ENCODE data around the gene TLE6.
A peak's percentile ranks its signal among the peaks of the same experiment; 100 is the strongest.
"Not testable (repeated sequence)": the region's sequence is repeated elsewhere in the genome, so short reads cannot be mapped to it uniquely, and the experiment has no call there.

TLE6 gene

GRCh38 chr19:3028305-3029064 is 51.1 kb downstream of the TLE6 start:
- WGBS, 2 experiments (ENCODE audit: insufficient coverage in 2 of 2) = 0 to 2% methylated on average over 9 to 10 of the region's 40 CpGs
- peaks cover 15% of the 10 kb centered on the region for H3K4me1 ChIP-seq (ENCODE audit: control insufficient read depth, insufficient read depth, low read length, poor library complexity, severe bottlenecking)
- H3K36me3 ChIP-seq (ENCODE audit: control insufficient read depth, insufficient read depth, low read length) = no peaks in the 10 kb centered on the region
- H3K9me3 ChIP-seq (ENCODE audit: control insufficient read depth, low read length) = peaks cover 6% of the 10 kb centered on the region
- no peak overlapping the region for H3K27ac ChIP-seq (ENCODE audit: low read depth, low read length, severe bottlenecking)
- H3K4me3 ChIP-seq (ENCODE audit: extremely low read depth, insufficient read depth, low read length, poor library complexity, severe bottlenecking) = peak overlapping the region; percentile 31

- H3K27ac ChIP-seq (ENCODE audit: low read depth, low read length, severe bottlenecking) = no peak within 1 kb of the TSS
- WGBS, 2 experiments (ENCODE audit: insufficient coverage in 2 of 2) = 2 to 20% methylated on average over 13 to 37 of the region's 85 CpGs
- H3K9me3 ChIP-seq (ENCODE audit: control insufficient read depth, low read length) = peaks cover 6% of the 10 kb centered on the region
- H3K4me3 ChIP-seq (ENCODE audit: extremely low read depth, insufficient read depth, low read length, poor library complexity, severe bottlenecking) = peak within 1 kb of the TSS; percentile 31
- H3K36me3 ChIP-seq (ENCODE audit: control insufficient read depth, insufficient read depth, low read length) = no peaks in the 10 kb centered on the region
- peaks cover 20% of the 10 kb centered on the region for H3K4me1 ChIP-seq (ENCODE audit: control insufficient read depth, insufficient read depth, low read length, poor library complexity, severe bottlenecking)
Measured at GRCh38 chr19:3029065-3029923, 51.9 kb downstream of the TLE6 start, which contains the start of gene TLE2. TSS of gene TLE2 (minus strand) at chr19:3029280. CDS start at chr19:3028904, 376 bp downstream.

- WGBS, 2 experiments (ENCODE audit: insufficient coverage in 2 of 2) = 54 to 55% methylated on average over 4 of the region's 5 CpGs
- H3K36me3 ChIP-seq (ENCODE audit: control insufficient read depth, insufficient read depth, low read length) = no peaks in the 10 kb centered on the region
- H3K9me3 ChIP-seq (ENCODE audit: control insufficient read depth, low read length) = peaks cover 6% of the 10 kb centered on the region
- no peak overlapping the region for H3K27ac ChIP-seq (ENCODE audit: low read depth, low read length, severe bottlenecking)
- H3K4me3 ChIP-seq (ENCODE audit: extremely low read depth, insufficient read depth, low read length, poor library complexity, severe bottlenecking) = no peak overlapping the region
- peaks cover 16% of the 10 kb centered on the region for H3K4me1 ChIP-seq (ENCODE audit: control insufficient read depth, insufficient read depth, low read length, poor library complexity, severe bottlenecking)
Measured at GRCh38 chr19:3031607-3031867, 54.2 kb downstream of the TLE6 start.

GRCh38 chr19:3033595-3034405 is 56.4 kb downstream of the TLE6 start:
- Histone ChIP-seq H3K4me1 (ENCODE audit: control insufficient read depth, insufficient read depth, low read length, poor library complexity, severe bottlenecking) (peaks cover 16% of the 10 kb centered on the region), H3K36me3 (ENCODE audit: control insufficient read depth, insufficient read depth, low read length) (no peaks in the 10 kb centered on the region), H3K9me3 (ENCODE audit: control insufficient read depth, low read length) (no peaks in the 10 kb centered on the region), H3K27ac (ENCODE audit: low read depth, low read length, severe bottlenecking) (no peak overlapping the region), H3K4me3 (ENCODE audit: extremely low read depth, insufficient read depth, low read length, poor library complexity, severe bottlenecking) (no peak overlapping the region)
- 45 to 61% methylated on average over 11 of the region's 11 CpGs for WGBS, 2 experiments (ENCODE audit: insufficient coverage in 2 of 2)

- Histone ChIP-seq H3K27ac (ENCODE audit: low read depth, low read length, severe bottlenecking) (peak overlapping the region; percentile 74), H3K36me3 (ENCODE audit: control insufficient read depth, insufficient read depth, low read length) (no peaks in the 10 kb centered on the region), H3K4me3 (ENCODE audit: extremely low read depth, insufficient read depth, low read length, poor library complexity, severe bottlenecking) (no peak overlapping the region), H3K4me1 (ENCODE audit: control insufficient read depth, insufficient read depth, low read length, poor library complexity, severe bottlenecking) (peaks cover 16% of the 10 kb centered on the region), H3K9me3 (ENCODE audit: control insufficient read depth, low read length) (no peaks in the 10 kb centered on the region)
Measured at GRCh38 chr19:3034406-3034655, 57.0 kb downstream of the TLE6 start.

GRCh38 chr19:3034656-3035541 is 57.5 kb downstream of the TLE6 start:
- H3K27ac ChIP-seq (ENCODE audit: low read depth, low read length, severe bottlenecking) = peak overlapping the region; percentile 74
- H3K4me1 ChIP-seq (ENCODE audit: control insufficient read depth, insufficient read depth, low read length, poor library complexity, severe bottlenecking) = peaks cover 16% of the 10 kb centered on the region
- WGBS, 2 experiments (ENCODE audit: insufficient coverage in 2 of 2) = 11 to 13% methylated on average over 12 to 17 of the region's 28 CpGs

GRCh38 chr19:3035542-3036118 is 58.3 kb downstream of the TLE6 start:
- H3K9me3 ChIP-seq (ENCODE audit: control insufficient read depth, low read length) = no peaks in the 10 kb centered on the region
- H3K36me3 ChIP-seq (ENCODE audit: control insufficient read depth, insufficient read depth, low read length) = no peaks in the 10 kb centered on the region
- H3K4me3 ChIP-seq (ENCODE audit: extremely low read depth, insufficient read depth, low read length, poor library complexity, severe bottlenecking) = peak overlapping the region; percentile 61
- peaks cover 16% of the 10 kb centered on the region for H3K4me1 ChIP-seq (ENCODE audit: control insufficient read depth, insufficient read depth, low read length, poor library complexity, severe bottlenecking)
- 0 to 2% methylated on average over 17 of the region's 29 CpGs for WGBS, 2 experiments (ENCODE audit: insufficient coverage in 2 of 2)
- H3K27ac ChIP-seq (ENCODE audit: low read depth, low read length, severe bottlenecking) = peak overlapping the region; percentile 74

More at GRCh38 chr19:3034656-3035541, 57.5 kb downstream of the TLE6 start:
- H3K4me3 ChIP-seq (ENCODE audit: extremely low read depth, insufficient read depth, low read length, poor library complexity, severe bottlenecking) = peak overlapping the region; percentile 61
- no peaks in the 10 kb centered on the region for H3K36me3 ChIP-seq (ENCODE audit: control insufficient read depth, insufficient read depth, low read length)
- H3K9me3 ChIP-seq (ENCODE audit: control insufficient read depth, low read length) = no peaks in the 10 kb centered on the region

- peak overlapping the region; percentile 61 for H3K4me3 ChIP-seq (ENCODE audit: extremely low read depth, insufficient read depth, low read length, poor library complexity, severe bottlenecking)
- H3K36me3 ChIP-seq (ENCODE audit: control insufficient read depth, insufficient read depth, low read length) = no peaks in the 10 kb centered on the region
- 0 to 1% methylated on average over 32 to 38 of the region's 44 CpGs for WGBS, 2 experiments (ENCODE audit: insufficient coverage in 2 of 2)
- no peaks in the 10 kb centered on the region for H3K9me3 ChIP-seq (ENCODE audit: control insufficient read depth, low read length)
- H3K27ac ChIP-seq (ENCODE audit: low read depth, low read length, severe bottlenecking) = peak overlapping the region; percentile 73
- peaks cover 16% of the 10 kb centered on the region for H3K4me1 ChIP-seq (ENCODE audit: control insufficient read depth, insufficient read depth, low read length, poor library complexity, severe bottlenecking)
Measured at GRCh38 chr19:3036119-3036976, 59.0 kb downstream of the TLE6 start.

- 42 to 47% methylated on average over 10 to 11 of the region's 14 CpGs for WGBS, 2 experiments (ENCODE audit: insufficient coverage in 2 of 2)
- peaks cover 16% of the 10 kb centered on the region for H3K4me1 ChIP-seq (ENCODE audit: control insufficient read depth, insufficient read depth, low read length, poor library complexity, severe bottlenecking)
- H3K9me3 ChIP-seq (ENCODE audit: control insufficient read depth, low read length); H3K27ac ChIP-seq (ENCODE audit: low read depth, low read length, severe bottlenecking); H3K4me3 ChIP-seq (ENCODE audit: extremely low read depth, insufficient read depth, low read length, poor library complexity, severe bottlenecking); H3K36me3 ChIP-seq (ENCODE audit: control insufficient read depth, insufficient read depth, low read length): not testable (repeated sequence)
Measured at GRCh38 chr19:3036977-3037544, 59.7 kb downstream of the TLE6 start.
